GM13976 (cell line): ENCODE results near the gene CCDC142.
A peak's percentile ranks its signal among the peaks of the same experiment; 100 is the strongest.

Experiments used
- DNase-seq: peaks from one replicate; pipeline ENCODE4 v3.0.0; 2012; ENCODE audit warnings: low spot score
- in situ Hi-C: fragments of 300-500 bp; cut with MboI; formaldehyde crosslinking; loops from one replicate; pipeline ENCODE4 v1.12.0; 2022; ENCODE audit warnings: low sequenced_read_pairs, mixed read lengths, inconsistent platforms; ENCODE audit not compliant: unreplicated experiment
- TF ChIP-seq, protein P1 (sequence below): IDR thresholded peaks from 2 replicates; pipeline ENCODE4 v1.5.1; 2012; ENCODE audit warnings: borderline replicate concordance, mild to moderate bottlenecking; ENCODE audit not compliant: insufficient read depth; ENCODE audit errors: extremely low read depth, missing control alignments, control extremely low read depth

Gene CCDC142

GRCh38 chr2:74497777-74498499, 15.1 kb upstream of the CCDC142 start:
- peak; percentile 65 for DNase-seq
- in situ Hi-C loops = loop anchor here (25.0 kb wide), 1 partner anchor 364 kb away; no protein-coding TSS in a partner anchor
- TF ChIP-seq, protein P1, sequence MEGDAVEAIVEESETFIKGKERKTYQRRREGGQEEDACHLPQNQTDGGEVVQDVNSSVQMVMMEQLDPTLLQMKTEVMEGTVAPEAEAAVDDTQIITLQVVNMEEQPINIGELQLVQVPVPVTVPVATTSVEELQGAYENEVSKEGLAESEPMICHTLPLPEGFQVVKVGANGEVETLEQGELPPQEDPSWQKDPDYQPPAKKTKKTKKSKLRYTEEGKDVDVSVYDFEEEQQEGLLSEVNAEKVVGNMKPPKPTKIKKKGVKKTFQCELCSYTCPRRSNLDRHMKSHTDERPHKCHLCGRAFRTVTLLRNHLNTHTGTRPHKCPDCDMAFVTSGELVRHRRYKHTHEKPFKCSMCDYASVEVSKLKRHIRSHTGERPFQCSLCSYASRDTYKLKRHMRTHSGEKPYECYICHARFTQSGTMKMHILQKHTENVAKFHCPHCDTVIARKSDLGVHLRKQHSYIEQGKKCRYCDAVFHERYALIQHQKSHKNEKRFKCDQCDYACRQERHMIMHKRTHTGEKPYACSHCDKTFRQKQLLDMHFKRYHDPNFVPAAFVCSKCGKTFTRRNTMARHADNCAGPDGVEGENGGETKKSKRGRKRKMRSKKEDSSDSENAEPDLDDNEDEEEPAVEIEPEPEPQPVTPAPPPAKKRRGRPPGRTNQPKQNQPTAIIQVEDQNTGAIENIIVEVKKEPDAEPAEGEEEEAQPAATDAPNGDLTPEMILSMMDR = no peak

DNA sequence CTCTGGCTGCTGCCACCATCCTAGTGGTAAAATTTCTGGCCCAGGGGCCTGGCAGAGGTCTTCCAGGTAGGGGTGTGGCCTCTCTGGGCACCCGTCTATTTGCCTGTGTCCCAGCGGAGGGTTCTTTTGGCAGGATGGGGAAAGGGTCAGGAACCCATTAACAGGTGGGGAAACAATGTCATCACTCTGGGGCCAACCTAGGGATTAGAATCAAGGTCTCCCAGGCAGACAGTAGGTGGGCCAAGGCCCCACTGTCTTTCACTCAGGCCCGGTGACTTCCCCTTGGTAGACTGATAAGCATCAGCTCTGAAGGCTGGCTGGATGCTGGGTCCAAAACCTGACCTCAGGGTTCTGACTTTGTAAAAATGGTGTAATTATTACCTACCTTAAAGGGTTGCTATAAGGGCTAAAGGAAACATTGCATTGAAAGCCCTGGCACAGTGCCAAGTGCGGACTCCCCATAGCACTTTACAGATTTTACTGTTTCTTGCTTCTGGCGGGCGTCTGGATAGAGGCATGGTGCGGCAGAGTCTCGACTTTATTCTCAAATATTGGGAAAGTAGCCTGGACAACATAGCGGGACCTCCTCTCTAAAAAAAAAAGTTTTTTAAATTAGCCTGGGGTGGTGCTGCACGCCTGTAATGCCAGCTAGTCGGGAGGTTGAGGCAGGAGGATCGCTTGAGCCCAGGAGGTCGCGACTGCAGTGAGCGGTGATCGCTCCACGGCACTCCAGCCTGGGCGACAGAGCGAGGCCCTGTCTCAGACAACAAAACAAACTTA, 14.4 kb upstream of the CCDC142 start:
- in situ Hi-C loops = loop anchor here (25.0 kb wide), 1 partner anchor 365 kb away; no protein-coding TSS in a partner anchor
- TF ChIP-seq, protein P1 = no peak
- DNase-seq = no peak

DNA sequence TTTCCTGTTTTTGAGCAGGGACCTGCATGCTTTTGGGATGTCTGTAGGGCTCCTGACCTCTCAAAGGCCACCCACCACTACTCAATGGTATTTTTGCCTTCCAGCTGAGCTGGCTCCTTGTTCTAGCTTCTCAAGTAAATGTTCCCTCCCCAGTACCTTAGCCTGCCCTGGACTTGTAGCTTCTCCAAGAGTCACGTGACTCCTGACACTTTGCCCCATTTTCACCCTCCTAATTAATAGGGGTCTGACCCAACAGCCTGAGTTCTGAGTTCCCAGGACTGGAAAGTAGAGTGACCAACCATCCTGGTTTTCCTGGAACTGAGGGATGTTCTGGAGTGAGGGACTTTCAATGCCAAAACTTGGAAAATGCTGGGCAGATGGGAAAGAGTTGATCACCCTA, 12.6 kb upstream of the CCDC142 start:
- in situ Hi-C loops = loop anchor here (25.0 kb wide), 1 partner anchor 367 kb away; no protein-coding TSS in a partner anchor
- no peak for DNase-seq

GRCh38 chr2:74493546-74493945, 10.7 kb upstream of the CCDC142 start:
- DNase-seq = no peak
- in situ Hi-C loops = loop anchor here (25.0 kb wide), 1 partner anchor 369 kb away; no protein-coding TSS in a partner anchor
- TF ChIP-seq, protein P1 = no peak

More for the DNA sequence above, 12.6 kb upstream of the CCDC142 start:
- TF ChIP-seq, protein P1 = no peak

- TF ChIP-seq, protein P1 = no peak
Measured at GRCh38 chr2:74491648-74492544, 9.1 kb upstream of the CCDC142 start.

DNA sequence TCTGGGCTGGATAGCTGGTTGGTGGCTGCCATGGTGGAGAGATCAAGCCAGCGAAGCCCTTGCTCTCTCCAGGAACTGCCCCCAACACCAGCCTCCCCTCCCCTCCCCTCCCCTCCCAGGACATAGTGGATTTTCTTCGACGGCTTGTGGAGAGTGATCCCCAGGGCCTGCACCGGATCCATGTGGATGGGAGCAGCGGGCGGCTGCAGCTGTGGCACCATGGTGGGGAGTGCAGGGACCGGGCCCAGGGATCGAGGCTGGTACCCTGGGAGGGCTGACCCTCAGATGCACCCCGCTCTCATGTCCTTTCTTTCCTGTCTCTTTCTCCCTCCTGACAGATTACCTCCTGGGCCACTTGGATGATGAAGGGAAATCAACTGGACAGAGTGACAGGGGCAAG, 7.1 kb upstream of the CCDC142 start:
- in situ Hi-C loops = loop anchor here (10.0 to 25.0 kb wide), 2 partner anchors 105 to 372 kb away; no protein-coding TSS in a partner anchor

More at GRCh38 chr2:74491648-74492544, 9.1 kb upstream of the CCDC142 start:
- DNase-seq = no peak
- in situ Hi-C loops = loop anchor here (25.0 kb wide), 1 partner anchor 370 kb away; no protein-coding TSS in a partner anchor

More for the DNA sequence above, 7.1 kb upstream of the CCDC142 start:
- TF ChIP-seq, protein P1 = no peak
- no peak for DNase-seq
